GM12878 (cell line): ENCODE measurements around the gene KRTAP5-2. TPM values are rescaled to one million over a fixed set of nuclear protein-coding genes. Genes with fewer than 3 reads are reported as not detected.
A peak's percentile ranks its signal among the peaks of the same experiment; 100 is the strongest.

Experiments used
- ATAC-seq: fragments of 200-7000 bp; cut with Tn5 transposase; 3 replicates; pipeline ENCODE4 v1.9.1; 2020; ENCODE audit warnings: mild to moderate bottlenecking, moderate library complexity
- BruUV-seq: library from RNA; stranded (reverse); fragments of 400-500 nt; replicated peaks from 2 replicates; lab custom pipeline; 2021; lab: Mats Ljungman, UMichigan
- CTCF ChIA-PET: fragments of 300-600 bp; sonication (Branson Sonifier 250); formaldehyde crosslinking; extraction: SDS; loops from one replicate; lab custom pipeline; 2021; ENCODE audit warnings: inconsistent platforms; lab: Yijun Ruan, JAX
- POLR2A ChIA-PET: fragments of 350-600 bp; formaldehyde crosslinking; extraction: SDS; loops from one replicate; lab custom pipeline; 2021; ENCODE audit warnings: inconsistent platforms; lab: Charles Lee
- RAD21 ChIA-PET: fragments of 300-600 bp; sonication (Branson Sonifier 250); formaldehyde crosslinking; loops from one replicate; lab custom pipeline; 2023; ENCODE audit warnings: antibody characterized with exemption; ENCODE audit not compliant: unreplicated experiment; lab: Charles Lee
- SMC1A ChIA-PET: fragments of 300-600 bp; sonication (Branson Sonifier 250); formaldehyde crosslinking; loops from one replicate; lab custom pipeline; 2023; ENCODE audit not compliant: unreplicated experiment, uncharacterized antibody; lab: Charles Lee
- DNase-seq: peaks from one replicate; pipeline ENCODE4 v3.0.0-alpha.2; 2011; ENCODE audit warnings: low read depth, low spot score
- FAIRE-seq: peaks from 3 replicates; lab custom pipeline; 2011; peaks lifted over from hg19 to GRCh38; lab: Jason Lieb, UNC
- H2AFZ ChIP-seq: 2 replicates; pipeline ENCODE4 v1.6.0; 2011; ENCODE audit warnings: low read depth, low read length, control low read depth; ENCODE audit not compliant: control insufficient read depth
- H3K27ac ChIP-seq: 2 replicates; pipeline ENCODE4 v1.5.1; 2011; ENCODE audit warnings: control low read depth; ENCODE audit not compliant: control insufficient read depth, insufficient read depth
- H3K27me3 ChIP-seq, 2 experiments: replicated peaks in 1 of 2; 2 replicates each; pipeline versions ENCODE4 v1.6.0 to v1.6.1; 2011; ENCODE audit warnings: low read length in 1 of 2; ENCODE audit not compliant: control insufficient read depth in 2 of 2, insufficient read depth in 2 of 2
- H3K36me3 ChIP-seq, 2 experiments: 2 replicates each; pipeline ENCODE4 v1.5.1; 2011; ENCODE audit warnings: low read length in 1 of 2; ENCODE audit not compliant: control insufficient read depth in 2 of 2, insufficient read depth in 2 of 2
- H3K4me1 ChIP-seq: 2 replicates; pipeline ENCODE4 v1.6.1; 2011; ENCODE audit warnings: mild to moderate bottlenecking, low read length, moderate library complexity, mixed read lengths; ENCODE audit not compliant: control insufficient read depth, insufficient read depth
- H3K4me2 ChIP-seq: 2 replicates; pipeline ENCODE4 v1.6.0; 2011; ENCODE audit warnings: control low read depth; ENCODE audit not compliant: control insufficient read depth, insufficient read depth
- H3K4me3 ChIP-seq: fragments of 200-600 bp; sonication (generic); 2 replicates; pipeline ENCODE4 v1.5.1; 2016
- H3K79me2 ChIP-seq: 2 replicates; pipeline ENCODE4 v1.6.0; 2011; ENCODE audit warnings: low read length; ENCODE audit not compliant: control insufficient read depth, insufficient read depth
- H3K9ac ChIP-seq: 2 replicates; pipeline ENCODE4 v1.8.0; 2011; ENCODE audit warnings: low read length, control low read depth, mixed read lengths; ENCODE audit not compliant: control insufficient read depth, insufficient read depth
- H3K9me3 ChIP-seq: replicated peaks from 3 replicates; pipeline ENCODE4 v1.5.1; 2011; ENCODE audit warnings: mild to moderate bottlenecking, low read length; ENCODE audit not compliant: control insufficient read depth, insufficient read depth
- H4K20me1 ChIP-seq: 2 replicates; pipeline ENCODE4 v1.6.0; 2011; ENCODE audit not compliant: control insufficient read depth, insufficient read depth
- BACH1 ChIP-seq: fragments of 450-650 bp; IDR thresholded peaks from 2 replicates; pipeline ENCODE4 v1.6.1; 2017; ENCODE audit warnings: mild to moderate bottlenecking, borderline replicate concordance
- CEBPB ChIP-seq, 2 experiments: fragments of 150-350 bp in 1 of 2; IDR thresholded peaks; 2 replicates each; pipeline ENCODE4 v1.6.1; 2012 to 2014; ENCODE audit warnings: low read depth in 2 of 2, low read length in 2 of 2, borderline replicate concordance in 1 of 2, inconsistent platforms in 1 of 2
- CREB1 ChIP-seq: IDR thresholded peaks from 2 replicates; pipeline ENCODE4 v1.6.1; 2012; ENCODE audit warnings: low read depth, mild to moderate bottlenecking, inconsistent platforms
- CTCF ChIP-seq, 3 experiments: IDR thresholded peaks in 2 of 3; conservative IDR thresholded peaks in 1 of 3; 2 replicates each; pipeline ENCODE4 v1.5.1; 2011; ENCODE audit warnings: low read depth in 3 of 3, low read length in 3 of 3, mild to moderate bottlenecking in 3 of 3, control low read depth in 2 of 3, moderate library complexity in 2 of 3, inconsistent platforms in 1 of 3, mixed read lengths in 1 of 3; ENCODE audit not compliant: control insufficient read depth in 2 of 3, insufficient read depth in 1 of 3; ENCODE audit errors: extremely low read depth in 1 of 3
- EP300 ChIP-seq, 2 experiments: fragments of 150-350 bp in 1 of 2; IDR thresholded peaks; 2 replicates each; pipeline ENCODE4 v1.6.1; 2011 to 2012; ENCODE audit warnings: low read depth in 2 of 2, low read length in 2 of 2, borderline replicate concordance in 1 of 2, improper control_type of control experiment in 1 of 2, inconsistent platforms in 1 of 2; ENCODE audit not compliant: control insufficient read depth in 1 of 2
- FOXK2 ChIP-seq: fragments of 450-650 bp; IDR thresholded peaks from 2 replicates; pipeline ENCODE4 v1.6.1; 2017; ENCODE audit warnings: mild to moderate bottlenecking, moderate library complexity
- GATAD2B ChIP-seq: fragments of 450-650 bp; conservative IDR thresholded peaks from 2 replicates; pipeline ENCODE4 v1.6.1; 2017; ENCODE audit warnings: low read depth, mild to moderate bottlenecking, moderate library complexity
- KDM1A ChIP-seq: fragments of 200-600 bp; sonication (generic); IDR thresholded peaks from 2 replicates; pipeline ENCODE4 v1.6.1; 2016; ENCODE audit warnings: borderline replicate concordance
- MEF2B ChIP-seq: fragments of 450-650 bp; IDR thresholded peaks from 2 replicates; pipeline ENCODE4 v1.6.1; 2018; ENCODE audit warnings: mild to moderate bottlenecking, moderate library complexity; ENCODE audit not compliant: partially characterized antibody, poor library complexity, severe bottlenecking
- SMC3 ChIP-seq: IDR thresholded peaks from 2 replicates; pipeline ENCODE4 v1.6.1; 2011; ENCODE audit warnings: low read length, improper control_type of control experiment, borderline replicate concordance
- SP1 ChIP-seq: IDR thresholded peaks from one replicate; pipeline ENCODE4 v1.6.1; 2011; ENCODE audit warnings: low read depth, low read length
- SREBF1 ChIP-seq: IDR thresholded peaks from 2 replicates; pipeline ENCODE4 v1.6.1; 2012; ENCODE audit warnings: mild to moderate bottlenecking, low read length
- SUPT20H ChIP-seq: IDR thresholded peaks from 2 replicates; pipeline ENCODE4 v1.6.1; 2011; ENCODE audit warnings: low read depth, mild to moderate bottlenecking, low read length, moderate library complexity, borderline replicate concordance; ENCODE audit not compliant: control insufficient read depth
- TBL1XR1 ChIP-seq: IDR thresholded peaks from 2 replicates; pipeline ENCODE4 v1.6.1; 2012; ENCODE audit warnings: low read depth, low read length, improper control_type of control experiment
- YY1 ChIP-seq: IDR thresholded peaks from 2 replicates; pipeline ENCODE4 v1.6.1; 2011; ENCODE audit warnings: low read depth, mild to moderate bottlenecking, low read length
- ZNF207 ChIP-seq: fragments of 450-650 bp; IDR thresholded peaks from 2 replicates; pipeline ENCODE4 v1.6.1; 2014; ENCODE audit warnings: antibody characterized with exemption, mild to moderate bottlenecking, borderline replicate concordance
- whole genome bisulfite sequencing: methylation state at CpG from one replicate; pipeline ENCODE4 v1.1.6; 2016; ENCODE audit warnings: low lambda C conversion rate; ENCODE audit not compliant: insufficient replicate concordance, insufficient coverage; ENCODE audit errors: missing lambda C conversion rate; 5-methylcytosine and 5-hydroxymethylcytosine counted together
- in situ Hi-C: fragments of 300-500 bp; cut with MboI; formaldehyde crosslinking; loops from 9 replicates; pipeline ENCODE4 v1.14.3; 2018; ENCODE audit warnings: mixed read lengths
- intact Hi-C: fragments of 100-400 bp; cut with micrococcal nuclease; formaldehyde crosslinking; loops from one replicate; pipeline ENCODE4 v1.14.2; 2022; ENCODE audit not compliant: unreplicated experiment
- polyA plus RNA-seq, 11 experiments: library from polyadenylated mRNA; depleted of rRNA in 4 of 11; unstranded in 6 of 11; stranded (reverse) in 5 of 11; fragments of >200 nt; fragmentation: Nextera tagmentation in 4 of 11; fragmentation: Illumina TruSeq in 1 of 11; extraction: Ambion mirVana in 4 of 11; extraction: Trizol in 1 of 11; gene quantifications; 1 replicate in 1 of 11; 2 replicates in 10 of 11; pipeline versions ENCODE4 v1.2.1 to v1.2.3, GENCODE V29; 2011 to 2016; ENCODE audit warnings: inconsistent platforms in 2 of 11, missing spikeins in 2 of 11, low read depth in 1 of 11
- total RNA-seq, 4 experiments: library from RNA; depleted of rRNA in 3 of 4; stranded (reverse); fragments of >200 nt in 3 of 4; fragmentation: Illumina TruSeq in 1 of 4; extraction: Trizol in 1 of 4; gene quantifications; 2 replicates each; pipeline versions ENCODE4 v1.2.1 to v1.2.3, GENCODE V29; 2013 to 2021
- TF ChIP-seq, protein P1 (sequence below): fragments of 150-350 bp; IDR thresholded peaks from 2 replicates; pipeline ENCODE4 v1.6.1; 2014; ENCODE audit warnings: mild to moderate bottlenecking, low read depth, low read length

KRTAP5-2 gene
- total and polyA plus RNA-seq, 10 of the 15 experiments (the other 5 are each of a cell fraction or from before 2014, with no cell fraction given), result not detected

DNA sequence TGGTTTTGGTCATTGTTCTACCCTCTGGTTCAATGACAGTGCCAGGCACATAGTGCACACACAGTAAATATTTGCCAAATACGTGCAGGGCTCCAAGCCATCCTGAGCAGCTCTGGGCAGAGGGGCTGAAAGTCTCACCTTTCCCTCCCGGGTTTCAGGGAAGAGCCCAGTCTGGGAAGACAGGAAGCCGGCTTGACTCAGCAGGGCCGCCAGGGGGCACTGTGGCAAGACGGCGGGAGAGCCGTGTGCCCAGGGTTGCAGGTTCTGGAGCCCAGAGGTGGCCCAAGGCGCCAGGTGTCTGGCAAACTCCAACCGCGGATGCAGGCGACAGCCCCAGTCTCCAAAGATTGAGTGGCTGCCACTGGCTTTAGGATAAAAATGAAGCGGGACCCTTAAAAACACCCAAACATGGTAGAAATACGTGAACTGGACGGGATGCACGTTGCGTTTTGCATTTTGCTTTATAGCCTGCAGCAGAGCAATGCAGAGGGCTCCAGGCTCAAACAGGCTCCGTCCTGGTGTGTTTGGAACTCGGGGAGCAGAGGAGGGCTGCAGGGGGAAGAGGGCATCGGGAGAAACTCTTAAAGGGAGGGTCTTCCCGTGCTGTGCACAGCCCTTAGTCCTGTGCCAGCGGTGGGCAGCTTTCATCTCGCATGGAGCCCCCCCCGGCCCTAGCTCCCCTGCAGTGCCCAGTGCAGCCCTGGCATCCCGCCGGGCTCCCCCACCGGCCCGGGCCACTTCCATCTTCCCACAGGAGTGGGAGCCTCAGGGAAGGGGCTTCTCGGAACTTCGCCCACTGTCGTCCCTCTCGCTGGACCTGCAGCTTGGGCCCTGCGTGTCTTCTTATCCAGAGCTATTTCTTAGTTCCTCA, 42.2 kb upstream of the KRTAP5-2 start:
- ChIA-PET CTCF (interaction anchor here (0.7 to 3.6 kb wide), 8 partner anchors 9 to 514 kb away, joined by 3 to 23 read pairs (median 4); partner anchors contain the start of gene KRTAP5-4), RAD21 (interaction anchor here (1.0 to 1.4 kb wide), 2 partner anchors 12 to 54 kb away, joined by 3 to 4 read pairs; no protein-coding TSS in a partner anchor), POLR2A (no interaction called here), SMC1A (no interaction called here)
- BruUV-seq, result no TSS peak
- Histone ChIP-seq H3K4me1 (no peaks in the 10 kb centered on the region), H3K36me3 (no peaks in the 10 kb centered on the region), H3K4me2 (no peak overlapping the region), H3K9ac (no peak overlapping the region), H3K27ac (no peak overlapping the region), H3K4me3 (no peak overlapping the region), H3K9me3 (no peaks in the 10 kb centered on the region), H3K79me2 (no peaks in the 10 kb centered on the region), H3K27me3 (no peaks in the 10 kb centered on the region; a peak in 2 of 4 replicates), H4K20me1 (no peaks in the 10 kb centered on the region), H2AFZ (no peak overlapping the region)
- TF ChIP-seq SP1, result no peak
- no peak for TF ChIP-seq SREBF1
- TF ChIP-seq CREB1, result no peak
- no peak for TF ChIP-seq SUPT20H
- no peak for TF ChIP-seq CEBPB (IDR thresholded peaks at IDR 0.05; ENCODE audit: borderline replicate concordance in 1 of 2, low read depth in 2 of 2, low read length in 2 of 2)
- no peak for TF ChIP-seq KDM1A
- TF ChIP-seq BACH1, result no peak
- no peak for TF ChIP-seq EP300 (IDR thresholded peaks at IDR 0.05; ENCODE audit: borderline replicate concordance in 1 of 2, control insufficient read depth in 1 of 2, low read depth in 2 of 2, low read length in 2 of 2)
- TF ChIP-seq SMC3, result 0 out of 2 replicates have a peak, but pooled peaks have one; percentile 8
- TF ChIP-seq ZNF207, result no peak
- no peak for TF ChIP-seq FOXK2
- TF ChIP-seq GATAD2B, result no peak
- TF ChIP-seq, protein P1, sequence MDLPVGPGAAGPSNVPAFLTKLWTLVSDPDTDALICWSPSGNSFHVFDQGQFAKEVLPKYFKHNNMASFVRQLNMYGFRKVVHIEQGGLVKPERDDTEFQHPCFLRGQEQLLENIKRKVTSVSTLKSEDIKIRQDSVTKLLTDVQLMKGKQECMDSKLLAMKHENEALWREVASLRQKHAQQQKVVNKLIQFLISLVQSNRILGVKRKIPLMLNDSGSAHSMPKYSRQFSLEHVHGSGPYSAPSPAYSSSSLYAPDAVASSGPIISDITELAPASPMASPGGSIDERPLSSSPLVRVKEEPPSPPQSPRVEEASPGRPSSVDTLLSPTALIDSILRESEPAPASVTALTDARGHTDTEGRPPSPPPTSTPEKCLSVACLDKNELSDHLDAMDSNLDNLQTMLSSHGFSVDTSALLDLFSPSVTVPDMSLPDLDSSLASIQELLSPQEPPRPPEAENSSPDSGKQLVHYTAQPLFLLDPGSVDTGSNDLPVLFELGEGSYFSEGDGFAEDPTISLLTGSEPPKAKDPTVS, result no peak
- peak; percentile 54 to 81 (median 67) for TF ChIP-seq CTCF (IDR thresholded peaks at IDR 0.05 in 2 of 3, conservative IDR thresholded peaks at IDR 0.05 in 1 of 3; ENCODE audit: control insufficient read depth in 2 of 3, extremely low read depth in 1 of 3, insufficient read depth in 1 of 3, low read depth in 3 of 3, low read length in 3 of 3)
- TF ChIP-seq MEF2B, result no peak
- no peak for TF ChIP-seq YY1
- no peak for TF ChIP-seq TBL1XR1
- in situ Hi-C loops (no loop called here), intact Hi-C loops (no loop called here)
- ATAC-seq, result peak; percentile 71
- 24% methylated on average over 31 of the region's 32 CpGs for WGBS
- no peak for DNase-seq
- no peak for FAIRE-seq
